Inferior parietal cortex (tissue), 1 donor: ENCODE results near the gene TMTC2.
"Not testable (repeated sequence)": the region's sequence is repeated elsewhere in the genome, so short reads cannot be mapped to it uniquely, and the experiment has no call there.

ENCODE experiments used
- DNase-seq: peaks from one replicate; pipeline ENCODE4 v3.0.0-alpha.2; 2016; ENCODE audit errors: extremely low spot score

Gene TMTC2

DNA sequence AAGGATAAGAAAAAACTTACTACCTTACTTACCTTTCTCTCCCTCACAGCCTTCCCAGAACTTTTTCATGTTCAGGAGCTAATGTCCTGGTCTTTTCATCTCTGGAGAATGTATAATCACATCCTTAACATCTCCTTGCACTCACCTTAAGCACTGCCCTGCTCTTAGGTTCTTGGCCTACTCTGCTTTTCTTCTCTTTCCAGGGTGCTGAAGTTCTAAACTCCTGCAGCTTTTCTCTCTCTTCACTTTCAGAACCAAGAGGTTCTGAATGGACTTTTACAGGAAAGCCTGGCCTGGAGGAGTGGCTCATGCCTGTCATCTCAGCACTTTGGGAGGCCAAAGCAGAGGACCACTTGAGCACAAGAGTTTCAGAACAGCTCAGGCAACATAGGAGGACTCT is 101.9 kb downstream of the TMTC2 start:
- DNase-seq, result no peak

DNA sequence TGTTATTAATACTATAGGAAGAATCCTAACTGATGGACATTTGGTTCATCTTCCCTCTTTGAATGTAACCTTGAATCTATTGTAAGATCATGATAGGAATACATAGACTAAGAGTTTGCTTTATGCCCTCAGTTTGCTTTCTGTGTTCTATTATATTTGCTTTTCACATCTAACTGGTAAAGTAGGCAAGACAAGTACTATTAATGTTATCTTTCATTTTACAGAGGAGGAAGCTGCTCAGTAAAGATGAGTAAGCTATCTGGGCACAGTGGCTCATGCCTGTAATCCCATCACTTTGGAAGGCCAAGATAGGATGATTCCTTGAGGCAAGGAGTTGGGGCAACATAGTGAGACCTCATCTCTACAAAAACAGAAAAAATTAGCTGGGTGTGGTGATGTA is 103.0 kb downstream of the TMTC2 start:
- DNase-seq, result no peak

DNA sequence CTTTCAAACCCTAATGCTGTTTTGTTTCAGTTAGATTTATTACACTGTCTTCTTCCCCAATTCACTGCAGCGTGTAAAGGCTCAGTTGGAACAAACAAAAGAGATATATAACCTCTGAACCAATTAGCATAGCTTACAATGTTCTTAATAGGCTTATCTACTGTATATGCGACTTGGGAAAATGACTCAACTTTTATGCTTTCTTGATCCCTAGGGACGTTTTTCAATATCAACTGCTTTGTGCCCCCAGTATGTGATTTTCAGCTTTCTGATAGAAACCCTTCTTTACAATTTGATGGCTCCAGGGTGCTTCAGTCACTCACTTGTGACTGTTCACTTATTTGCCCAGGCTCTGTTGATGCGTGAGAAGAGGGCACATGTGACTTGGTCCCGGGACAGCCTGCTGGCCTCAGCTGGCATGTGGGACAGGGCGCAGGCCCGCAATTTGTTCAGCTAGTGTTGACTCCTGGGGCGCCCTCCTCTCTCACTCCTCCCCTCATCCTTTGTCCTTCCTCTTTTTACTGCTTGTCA is 107.1 kb downstream of the TMTC2 start:
- DNase-seq, result no peak

DNA sequence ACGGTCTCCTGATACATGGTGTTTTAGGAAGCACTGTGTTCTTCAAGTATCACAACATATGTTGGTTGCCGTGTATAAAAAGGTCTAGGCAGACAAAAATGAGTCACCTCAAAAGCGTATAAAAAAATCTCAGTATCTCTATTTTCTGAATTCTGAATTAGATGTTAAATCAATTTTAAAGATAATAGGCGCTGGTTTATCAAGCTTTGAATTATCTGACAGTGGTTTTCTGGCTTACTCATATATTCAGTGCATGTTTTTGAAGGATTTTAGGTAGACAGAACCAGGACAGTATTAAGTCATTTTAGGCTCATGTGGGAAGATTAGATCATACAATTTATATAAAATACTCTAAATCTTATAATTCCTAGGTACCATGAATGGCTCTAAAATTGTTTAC is 110.8 kb downstream of the TMTC2 start:
- no peak for DNase-seq

DNA sequence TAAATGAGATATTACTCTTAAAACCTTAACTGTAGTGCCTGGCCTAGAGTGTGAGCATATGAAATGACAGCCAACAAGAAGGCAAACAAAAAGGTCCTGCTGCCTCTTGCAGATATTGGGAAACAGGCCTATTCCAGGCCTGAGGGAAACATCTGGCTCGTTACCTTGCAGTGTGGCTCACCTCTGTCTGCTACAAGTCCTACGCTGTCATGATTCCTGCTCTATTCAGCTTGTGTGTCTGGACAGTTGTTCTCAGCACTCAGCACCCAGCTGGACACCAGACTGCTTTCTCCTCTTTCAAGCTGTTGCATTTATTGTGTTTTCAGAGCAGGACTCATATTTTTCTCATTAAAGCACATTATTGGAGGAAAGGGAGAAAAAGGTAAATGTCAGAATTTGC is 113.5 kb downstream of the TMTC2 start:
- DNase-seq, result no peak

DNA sequence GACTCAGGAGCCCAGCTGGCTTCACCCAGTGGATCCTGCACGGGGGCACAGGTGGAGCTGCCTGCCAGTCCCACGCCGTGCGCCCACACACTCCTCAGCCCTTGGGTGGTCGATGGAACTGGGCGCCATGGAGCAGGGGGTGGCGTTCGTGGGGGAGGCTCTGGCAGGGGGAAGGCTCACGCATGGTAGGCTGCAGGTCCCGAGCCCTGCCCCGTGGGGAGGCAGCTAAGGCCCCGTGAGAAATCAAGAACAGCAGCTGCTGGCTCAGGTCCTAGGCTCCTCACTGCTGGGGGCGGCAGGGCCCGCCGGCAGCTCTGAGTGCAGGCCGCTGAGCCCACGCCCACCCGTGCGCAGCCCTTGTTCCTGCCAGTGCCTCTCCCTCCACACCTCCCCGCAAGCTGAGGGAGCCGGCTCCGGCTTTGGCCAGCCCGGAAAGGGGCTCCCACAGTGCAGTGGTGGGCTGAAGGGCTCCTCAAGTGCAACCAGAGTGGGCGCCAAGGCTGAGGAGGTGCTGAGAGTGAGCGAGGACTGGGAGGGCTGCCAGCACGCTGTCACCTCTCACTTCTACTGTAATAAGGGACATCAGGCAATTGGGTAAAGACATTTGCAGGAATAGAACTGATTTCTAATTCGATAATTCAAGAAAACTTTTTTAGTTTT is 115.4 kb downstream of the TMTC2 start:
- DNase-seq, result no peak

DNA sequence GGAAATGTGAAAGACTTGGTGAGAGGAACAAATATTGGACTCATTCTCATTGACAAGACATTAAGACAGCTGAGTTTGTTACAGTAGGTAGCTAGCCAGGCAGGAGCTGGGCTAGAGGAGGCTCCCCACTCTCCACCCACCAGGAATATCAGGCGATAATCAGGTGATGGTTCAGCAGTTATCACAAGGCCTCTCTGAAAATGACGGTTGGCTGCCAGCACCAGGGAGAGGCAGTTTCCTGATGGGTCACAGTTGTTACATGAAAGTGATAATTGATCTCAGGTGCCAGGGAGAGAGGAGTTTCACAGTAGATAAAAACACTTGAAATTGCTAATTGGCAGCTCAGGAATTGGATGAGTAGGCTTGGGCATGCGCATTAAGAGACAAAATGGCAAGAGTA is 116.5 kb downstream of the TMTC2 start:
- no peak for DNase-seq

DNA sequence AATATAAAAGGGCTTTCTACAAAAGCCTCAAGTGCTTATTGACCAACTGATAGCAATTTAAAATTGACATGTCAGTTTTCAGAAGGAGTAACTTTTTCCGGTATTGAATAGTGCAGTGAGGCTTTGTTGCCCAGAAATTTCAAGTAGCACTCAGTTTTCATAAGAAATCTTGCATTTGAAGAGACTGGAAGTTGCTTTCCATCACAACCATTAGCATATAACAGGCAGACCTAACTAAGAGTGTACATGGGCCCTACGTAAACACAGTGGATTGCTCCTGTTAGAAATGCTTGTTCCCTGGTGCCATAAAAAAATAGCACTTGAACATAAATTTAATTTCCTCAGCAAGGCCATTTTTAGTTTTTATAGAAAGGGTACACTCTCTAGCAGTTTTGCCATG is 117.9 kb downstream of the TMTC2 start:
- DNase-seq, result no peak

DNA sequence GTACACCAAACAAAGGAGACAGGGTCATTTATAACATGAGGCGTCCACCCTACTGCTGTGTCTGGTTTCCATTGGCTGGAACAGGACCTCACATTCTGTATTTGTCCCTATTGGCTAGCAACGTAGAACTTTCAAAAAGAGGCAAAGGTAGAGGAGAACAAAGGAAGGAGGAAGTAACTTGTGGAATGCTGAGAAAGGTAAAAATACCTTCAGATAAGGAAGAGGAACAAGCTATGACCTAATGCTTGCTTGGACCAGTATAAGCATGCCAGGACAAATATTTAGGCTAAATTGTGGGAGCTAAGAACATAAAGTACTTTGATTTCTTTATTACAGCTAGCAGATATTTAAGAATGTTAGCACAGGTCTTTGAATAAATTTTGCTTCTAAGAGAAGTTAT is 118.3 kb downstream of the TMTC2 start:
- not testable (repeated sequence) for DNase-seq

DNA sequence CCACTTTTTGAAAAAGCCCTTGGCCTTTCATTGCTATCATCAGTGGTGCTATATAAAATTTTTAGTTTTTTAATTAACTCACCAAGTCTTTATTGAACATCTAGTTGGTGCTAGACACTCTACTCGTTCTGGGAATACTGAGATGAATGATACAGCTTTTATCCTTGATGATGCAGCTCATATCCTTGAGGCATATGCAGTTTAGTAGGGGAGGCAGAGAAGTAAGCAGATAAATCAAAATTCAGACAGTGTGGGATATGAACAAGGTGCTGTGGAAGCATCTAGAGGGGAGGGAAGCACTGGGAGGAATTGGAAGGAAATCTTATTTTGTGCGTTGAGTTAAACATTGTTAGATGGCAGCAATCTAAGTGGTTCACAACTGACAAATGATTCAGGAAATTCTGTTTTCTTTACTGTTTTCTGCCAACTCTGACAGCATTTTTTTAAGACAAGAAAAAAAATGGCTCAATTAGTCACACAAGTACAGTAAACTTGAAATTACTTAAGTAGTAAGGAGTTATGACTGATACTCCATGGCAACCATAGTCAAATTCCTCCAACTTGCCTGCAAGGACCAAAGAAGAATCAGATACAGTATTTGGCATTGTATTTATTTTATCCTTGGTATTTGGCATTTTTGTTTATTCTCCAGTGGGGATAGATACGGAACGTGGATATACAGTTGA is 119.2 kb downstream of the TMTC2 start:
- no peak for DNase-seq

DNA sequence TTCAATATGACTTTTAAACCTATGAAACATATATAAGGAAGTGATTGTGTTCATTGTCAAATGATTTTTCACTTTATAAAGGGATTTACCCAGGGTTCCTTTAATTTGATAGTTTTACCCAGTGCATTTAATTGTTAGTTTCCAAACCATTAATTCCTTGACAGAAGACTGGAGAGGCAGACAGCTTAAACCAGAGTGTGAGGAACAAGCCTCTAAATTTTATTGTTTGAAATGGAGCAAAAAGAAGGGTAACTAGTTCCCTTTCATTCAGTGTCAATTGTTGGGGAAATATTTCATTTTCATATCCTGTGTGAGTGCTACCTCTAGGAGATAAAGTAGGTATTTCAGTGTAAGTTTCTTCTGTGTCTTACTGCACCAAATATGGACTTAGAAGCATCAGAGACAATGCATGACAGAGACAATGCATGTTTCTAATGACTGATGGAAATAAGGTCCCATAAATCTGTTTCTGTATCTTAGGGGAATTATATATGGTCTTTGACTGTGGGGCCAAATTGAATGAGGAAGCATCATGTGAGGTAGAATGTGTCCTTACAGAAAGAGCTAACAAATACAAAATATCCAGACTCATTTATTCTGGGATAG is 120.5 kb downstream of the TMTC2 start:
- no peak for DNase-seq

DNA sequence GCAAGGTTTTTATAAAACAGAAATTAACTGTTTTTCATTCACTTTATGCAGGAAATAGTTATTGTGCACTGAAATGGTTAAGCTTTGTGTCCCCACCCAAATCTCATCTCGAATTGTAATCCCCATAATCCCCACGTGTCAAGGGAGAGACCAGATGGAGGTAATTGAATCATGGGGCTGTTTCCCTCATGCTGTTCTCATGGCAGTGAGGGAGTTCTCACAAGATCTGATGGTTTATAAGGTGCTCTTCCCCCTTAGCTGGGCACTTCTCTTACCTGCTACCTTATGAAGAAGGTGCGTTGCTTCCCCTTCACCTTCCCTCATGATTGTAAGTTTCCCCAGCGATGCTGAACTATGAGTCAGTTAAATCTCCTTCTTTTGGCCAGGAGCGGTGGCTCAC is 123.9 kb downstream of the TMTC2 start:
- DNase-seq, result no peak

DNA sequence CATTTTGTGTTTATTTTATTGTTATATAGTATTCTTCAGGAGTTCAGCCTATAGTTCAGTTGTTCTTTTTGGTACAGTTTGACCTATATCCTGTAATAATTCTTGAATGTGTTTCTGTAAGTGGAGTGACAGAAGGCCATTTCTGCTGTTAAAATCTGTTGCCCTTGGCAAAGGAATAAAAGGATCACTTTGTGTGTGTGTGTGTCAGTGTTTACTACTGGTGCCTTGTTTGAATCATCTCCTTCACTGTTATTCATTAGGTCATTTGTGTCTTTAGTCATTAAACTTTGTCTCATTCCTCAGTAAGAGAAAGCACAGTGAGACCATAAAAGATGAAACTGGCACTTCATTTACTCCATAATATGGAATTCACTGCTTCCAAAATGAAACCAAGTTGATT is 130.7 kb downstream of the TMTC2 start:
- peak; percentile 74 for DNase-seq

DNA sequence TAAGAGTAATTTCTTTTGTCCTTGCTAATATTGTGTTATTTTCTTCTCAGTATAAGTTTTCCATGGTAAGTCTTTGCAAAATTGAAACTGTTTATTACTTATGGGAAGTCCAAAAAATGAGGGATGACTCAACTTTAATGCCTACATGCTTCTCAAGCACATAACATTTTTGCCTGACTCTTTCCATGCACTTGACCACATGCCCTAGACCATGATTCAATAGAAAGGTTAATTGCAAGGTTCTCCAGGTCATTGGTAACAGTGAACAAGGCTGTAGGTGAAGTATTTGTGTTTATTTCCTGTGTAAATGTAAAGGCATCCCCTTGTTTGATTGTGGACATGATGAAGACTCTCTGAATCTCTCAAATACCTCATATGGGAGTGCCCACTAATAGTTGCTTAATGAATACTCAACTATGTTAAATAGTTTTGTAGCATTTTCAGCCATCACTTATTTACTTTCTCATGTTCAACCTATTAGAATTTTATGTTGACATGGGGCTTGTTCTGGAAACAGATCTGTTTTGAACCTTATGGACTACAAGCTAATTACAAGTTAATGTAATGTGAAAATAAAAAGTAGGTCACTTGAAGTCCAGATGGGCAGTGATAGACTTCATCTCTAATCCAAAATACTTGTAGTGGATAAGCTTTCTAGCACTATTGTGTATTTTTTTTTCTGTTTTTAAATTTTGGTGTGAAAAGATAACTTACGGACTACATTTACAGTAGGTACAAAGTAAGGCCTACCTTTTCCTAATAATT is 131.7 kb downstream of the TMTC2 start:
- no peak for DNase-seq

DNA sequence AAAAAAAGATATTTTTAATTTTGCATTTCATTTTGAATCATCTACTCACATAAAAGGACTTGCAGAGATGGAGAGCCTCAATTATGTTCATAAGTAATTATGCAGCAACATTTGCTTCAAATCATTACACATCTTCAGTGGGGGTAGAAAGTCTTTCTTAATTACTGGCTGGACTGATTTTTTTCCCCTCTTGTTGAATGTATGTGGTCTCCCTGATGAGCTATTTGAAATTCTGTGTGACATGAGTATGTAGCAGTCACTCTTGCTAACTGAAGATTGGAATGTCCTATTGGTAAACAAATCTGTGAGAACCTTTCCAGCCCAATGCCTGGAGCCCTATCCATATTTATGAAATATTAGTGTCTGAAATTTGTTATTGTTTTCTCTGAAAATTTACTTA is 139.8 kb downstream of the TMTC2 start:
- no peak for DNase-seq

DNA sequence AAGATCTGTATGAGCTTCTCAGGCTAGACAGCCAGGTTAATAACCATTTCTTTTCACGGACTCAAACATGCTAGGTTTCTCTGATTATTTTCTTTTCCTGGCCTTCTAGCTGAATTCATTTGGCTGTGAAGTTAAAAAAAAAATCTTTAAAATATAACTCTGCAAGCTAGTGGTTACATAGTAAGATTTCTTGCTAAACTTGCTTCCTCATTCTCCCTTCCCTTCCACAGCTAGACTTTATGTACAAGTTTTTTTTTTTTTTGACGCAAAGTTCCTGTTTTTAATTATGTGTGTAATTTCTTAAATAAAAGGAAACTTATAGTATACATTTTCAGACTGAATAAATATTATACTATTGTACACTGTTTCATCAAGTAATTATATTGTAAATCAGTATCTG is 145.4 kb downstream of the TMTC2 start:
- DNase-seq, result no peak

DNA sequence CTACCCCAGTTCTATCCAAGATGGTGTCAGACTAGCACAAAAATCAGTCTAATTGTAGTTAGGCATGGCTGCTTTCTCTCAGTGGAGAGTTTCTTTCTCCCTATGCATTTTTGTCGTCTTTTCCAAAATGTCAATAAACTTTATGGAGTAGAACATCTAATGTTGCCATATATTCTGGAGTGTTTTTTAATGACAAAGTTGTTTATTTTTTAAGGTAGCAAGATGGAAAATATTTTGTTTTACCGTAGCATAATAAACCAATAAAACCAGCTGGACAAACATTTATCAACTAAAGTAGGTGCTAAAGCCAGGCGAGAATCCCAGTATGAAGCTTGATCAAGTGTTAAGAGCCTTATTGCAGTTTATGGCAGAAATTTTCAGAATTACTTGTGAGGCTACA is 146.3 kb downstream of the TMTC2 start:
- DNase-seq, result no peak

DNA sequence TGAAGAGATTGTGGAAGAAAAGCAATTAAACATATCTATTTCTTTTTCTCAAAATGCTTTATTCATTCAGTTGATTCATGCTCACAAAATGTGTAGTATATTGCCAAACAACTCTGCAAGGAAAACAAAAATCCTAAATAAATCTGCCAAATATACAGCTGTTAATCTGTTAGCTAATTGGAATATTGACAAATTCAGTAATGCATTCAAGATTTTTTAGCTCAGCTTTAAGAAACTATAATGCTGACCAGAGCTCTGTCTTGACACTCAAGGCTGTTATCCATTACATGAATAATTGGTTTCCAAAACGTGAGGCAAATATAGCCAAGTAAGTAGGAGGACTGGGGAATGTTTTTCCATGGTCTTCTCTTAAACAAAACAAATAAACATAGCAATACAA is 146.8 kb downstream of the TMTC2 start:
- no peak for DNase-seq

DNA sequence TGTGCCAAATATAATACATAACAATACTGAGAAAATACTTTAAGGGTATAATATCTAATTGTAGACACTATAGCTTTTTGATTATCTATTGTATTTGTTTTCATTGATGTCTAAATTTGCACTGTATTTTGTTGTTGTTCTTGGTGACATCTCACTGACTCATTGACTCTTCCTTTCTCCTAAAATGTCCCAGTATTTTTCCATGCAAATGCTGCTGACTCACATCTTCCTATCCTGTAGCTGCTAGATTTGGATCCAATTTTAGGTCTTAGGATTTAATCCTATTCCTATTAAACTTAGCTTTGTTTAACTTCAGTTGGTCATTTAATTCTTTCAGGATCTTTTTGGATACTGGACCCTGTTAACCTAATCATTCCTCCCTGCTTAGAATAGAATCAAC is 148.5 kb downstream of the TMTC2 start:
- no peak for DNase-seq

DNA sequence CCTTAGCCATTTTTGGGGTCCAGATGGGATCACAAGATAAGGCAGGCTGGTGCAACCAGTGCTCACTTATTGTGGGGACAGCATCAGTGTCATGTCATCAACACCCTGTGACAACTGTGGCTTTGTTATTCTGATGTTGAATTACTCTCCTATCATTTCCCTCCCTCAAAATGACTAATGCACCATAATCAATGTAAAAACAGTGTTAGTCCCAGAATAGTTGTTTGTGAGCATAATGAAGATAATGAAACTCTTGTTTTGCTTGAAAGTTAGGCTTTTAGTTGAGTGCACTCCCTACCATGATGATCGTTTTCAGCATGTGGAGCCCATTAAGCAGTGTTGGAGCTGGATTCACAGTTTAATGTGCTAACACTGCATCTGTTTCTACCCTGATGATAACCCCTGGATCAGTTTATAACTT is 151.4 kb downstream of the TMTC2 start:
- DNase-seq, result peak; percentile 81

DNA sequence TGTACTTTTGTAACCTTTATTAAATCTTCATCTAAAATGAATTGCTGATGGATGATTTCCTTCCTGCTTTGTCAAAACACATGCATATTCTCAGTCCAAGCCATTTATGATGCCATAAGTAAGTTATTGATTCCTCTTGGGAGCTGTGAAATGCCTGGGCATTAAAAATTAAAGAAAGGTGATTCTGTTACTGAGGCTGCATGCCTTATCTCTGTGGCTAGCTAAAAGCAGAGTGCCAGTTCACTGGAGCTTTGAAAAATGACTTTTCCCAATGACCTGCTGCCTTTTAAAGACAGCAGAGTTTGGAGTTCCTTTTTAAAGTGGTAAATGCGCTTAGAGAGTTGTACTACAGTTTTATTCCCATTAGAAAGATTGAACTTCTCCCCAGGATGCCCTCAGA is 152.1 kb downstream of the TMTC2 start:
- DNase-seq, result no peak

DNA sequence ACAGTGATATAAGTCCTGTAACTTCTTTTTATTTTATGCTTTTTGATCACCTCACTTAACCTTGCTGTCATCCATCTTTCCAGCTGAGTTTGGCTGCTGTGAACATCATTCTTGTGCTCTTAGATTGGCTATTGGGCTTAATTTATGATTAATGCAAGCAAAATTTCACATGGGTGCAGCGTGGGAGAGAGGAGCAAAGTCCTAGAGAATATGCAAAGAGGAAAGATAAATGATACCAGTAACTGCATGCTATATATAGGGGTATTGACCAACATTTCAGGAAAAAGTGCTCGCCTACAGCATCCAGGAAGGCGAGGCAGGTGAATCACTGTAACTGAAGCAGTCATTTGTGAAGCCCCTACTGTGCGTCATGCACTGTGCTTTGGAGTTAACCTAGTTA is 153.1 kb downstream of the TMTC2 start:
- DNase-seq, result no peak
